ENCODE measurements around the gene CLEC18A. TPM values are rescaled to one million over a fixed set of nuclear protein-coding genes. Genes with fewer than 3 reads are reported as not detected.

CLEC18A gene
- total RNA-seq, result 0.08 and 0.13 TPM in 2 replicates

GRCh38 chr16:69951017-69951671 is at the start of gene CLEC18A:
CLEC18A (plus strand) TSS chr16:69951334; CDS start chr16:69951367, 33 bp downstream.

Other genes with a start within 250 kb of the CLEC18A start
- gene NQO1, start 224.8 kb upstream of the CLEC18A start, total RNA-seq, result 384 and 420 TPM in 2 replicates
- gene NOB1, start 196.4 kb upstream of the CLEC18A start, total RNA-seq, result 41.1 and 53.9 TPM in 2 replicates
- gene WWP2, start 189.0 kb upstream of the CLEC18A start, total RNA-seq, result 18.7 and 23.8 TPM in 2 replicates
- 14.2 and 20.9 TPM in 2 replicates for gene PDPR, start 163.0 kb downstream of the CLEC18A start, total RNA-seq
- 0.08 TPM in 1 of 2 replicates, not detected in the other for gene CLEC18C, start 222.5 kb downstream of the CLEC18A start, total RNA-seq